IPS DF 6.9 (cell line): ENCODE data around the gene DNAJC10.
"Not testable (repeated sequence)": the region's sequence is repeated elsewhere in the genome, so short reads cannot be mapped to it uniquely, and the experiment has no call there.

ENCODE experiments used
- DNase-seq: peaks from one replicate; pipeline ENCODE4 v3.0.0-alpha.2; 2013; ENCODE audit warnings: low read depth, low spot score
- H3K27ac ChIP-seq: one replicate; pipeline ENCODE4 v1.5.1; 2013; ENCODE audit warnings: low read length, control low read depth
- H3K27me3 ChIP-seq: 2 replicates; pipeline ENCODE4 v1.6.1; 2013; ENCODE audit warnings: mild to moderate bottlenecking, low read length; ENCODE audit not compliant: control insufficient read depth, insufficient read depth
- H3K36me3 ChIP-seq: 2 replicates; pipeline ENCODE4 v1.6.1; 2013; ENCODE audit warnings: low read length; ENCODE audit not compliant: control insufficient read depth, insufficient read depth
- H3K4me1 ChIP-seq: 2 replicates; pipeline ENCODE4 v1.6.1; 2013; ENCODE audit warnings: low read length; ENCODE audit not compliant: control insufficient read depth, insufficient read depth
- H3K4me3 ChIP-seq: 2 replicates; pipeline ENCODE4 v1.5.1; 2013; ENCODE audit warnings: mild to moderate bottlenecking, low read length
- H3K9me3 ChIP-seq: 2 replicates; pipeline ENCODE4 v1.6.1; 2013; ENCODE audit warnings: low read length, inconsistent platforms; ENCODE audit not compliant: control insufficient read depth, insufficient read depth
- WGBS: extraction: QIAGEN DNeasy Blood & Tissue Kit; methylation state at CpG from one replicate; pipeline ENCODE4 v1.1.7; 2013; ENCODE audit warnings: mixed read lengths, missing lambda C conversion rate; ENCODE audit not compliant: insufficient read length, insufficient coverage; 5-methylcytosine and 5-hydroxymethylcytosine counted together

DNAJC10 gene

GRCh38 chr2:182745061-182745460 lies 29.0 kb downstream of the DNAJC10 start:
- Histone ChIP-seq H3K27me3 (no peaks in the 10 kb centered on the region), H3K9me3 (no peaks in the 10 kb centered on the region), H3K27ac (no peak overlapping the region), H3K4me3 (no peak overlapping the region), H3K4me1 (no peaks in the 10 kb centered on the region), H3K36me3 (peaks cover 8% of the 10 kb centered on the region; the same call in 1 of the 2 replicates)
- no CpG with 5 or more reads among the region's 2 CpGs for WGBS
- DNase-seq = no peak

DNA sequence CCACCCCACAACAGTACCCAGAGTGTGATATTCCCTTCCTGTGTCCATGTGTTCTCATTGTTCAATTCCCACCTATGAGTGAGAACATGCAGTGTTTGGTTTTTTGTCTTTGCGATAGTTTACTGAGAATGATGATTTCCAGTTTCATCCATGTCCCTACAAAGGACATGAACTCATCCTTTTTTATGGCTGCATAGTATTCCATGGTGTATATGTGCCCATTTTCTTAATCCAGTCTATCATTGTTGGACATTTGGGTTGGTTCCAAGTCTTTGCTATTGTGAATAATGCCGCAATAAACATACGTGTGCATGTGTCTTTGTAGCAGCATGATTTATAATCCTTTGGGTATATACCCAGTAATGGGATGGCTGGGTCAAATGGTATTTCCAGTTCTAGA lies 29.8 kb downstream of the DNAJC10 start:
- H3K9me3 ChIP-seq, DNase-seq, H3K36me3 ChIP-seq, H3K4me3 ChIP-seq, H3K4me1 ChIP-seq, H3K27me3 ChIP-seq, H3K27ac ChIP-seq: not testable (repeated sequence)
- WGBS = no CpG with 5 or more reads among the region's 3 CpGs

DNA sequence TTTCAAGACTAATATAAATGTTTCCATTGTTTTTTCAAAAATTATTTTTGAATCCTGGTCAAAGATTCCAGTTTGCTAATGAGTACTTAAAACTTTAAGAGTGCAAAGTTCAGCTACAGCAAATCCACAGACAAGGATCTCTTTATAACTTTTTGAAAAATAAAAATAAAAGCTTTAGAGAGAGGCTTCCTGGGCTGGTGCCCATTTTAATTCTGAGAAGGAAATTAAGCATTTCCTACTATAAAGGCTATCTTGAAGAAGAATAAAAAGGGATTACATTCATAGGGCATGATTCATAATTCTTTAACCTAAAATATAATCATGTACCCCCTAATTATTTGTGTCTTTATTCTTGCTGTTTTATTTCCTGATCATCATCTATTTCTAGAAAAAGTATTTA lies 38.2 kb downstream of the DNAJC10 start:
- no peak for DNase-seq
- peaks cover 5% of the 10 kb centered on the region; the same call in 1 of the 2 replicates for H3K36me3 ChIP-seq
- H3K9me3 ChIP-seq = no peaks in the 10 kb centered on the region
- no peaks in the 10 kb centered on the region for H3K27me3 ChIP-seq
- H3K4me1 ChIP-seq = no peaks in the 10 kb centered on the region
- H3K27ac ChIP-seq = no peak overlapping the region
- H3K4me3 ChIP-seq = no peak overlapping the region

- no peaks in the 10 kb centered on the region for H3K9me3 ChIP-seq
- no peak overlapping the region for H3K4me3 ChIP-seq
- H3K27me3 ChIP-seq = no peaks in the 10 kb centered on the region
- peaks cover 7% of the 10 kb centered on the region; the same call in 1 of the 2 replicates for H3K36me3 ChIP-seq
- DNase-seq = no peak
- H3K4me1 ChIP-seq = no peaks in the 10 kb centered on the region
- no peak overlapping the region for H3K27ac ChIP-seq
- WGBS = no CpG with 5 or more reads among the region's 1 CpG
Observed at GRCh38 chr2:182758379-182758778, 42.3 kb downstream of the DNAJC10 start.

DNA sequence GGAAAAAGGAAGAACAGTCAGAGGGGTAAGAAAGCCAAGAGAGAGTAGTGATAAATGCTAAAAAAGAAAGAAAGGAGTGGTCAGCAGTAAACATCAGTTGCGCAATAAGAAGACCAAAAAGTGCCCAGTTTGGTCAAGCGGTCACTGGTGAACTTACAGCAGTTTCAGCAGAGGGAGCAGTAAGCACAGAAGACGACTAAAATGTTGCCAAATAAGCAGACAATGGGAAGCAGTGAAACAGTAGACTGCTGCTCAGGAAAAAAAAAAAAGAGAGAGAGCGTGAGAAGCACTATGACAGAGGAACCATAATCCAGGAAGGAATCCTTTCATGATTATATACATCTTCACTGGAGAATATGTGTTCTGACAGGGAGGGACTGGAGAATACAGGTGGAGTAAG lies 45.8 kb downstream of the DNAJC10 start:
- DNase-seq = no peak
- Histone ChIP-seq H3K9me3 (no peaks in the 10 kb centered on the region), H3K36me3 (peaks cover 9% of the 10 kb centered on the region; the same call in 1 of the 2 replicates), H3K4me1 (no peaks in the 10 kb centered on the region), H3K4me3 (no peak overlapping the region), H3K27ac (no peak overlapping the region), H3K27me3 (no peaks in the 10 kb centered on the region)
- no CpG with 5 or more reads among the region's 4 CpGs for WGBS

GRCh38 chr2:182763311-182763912 lies 47.4 kb downstream of the DNAJC10 start:
- Histone ChIP-seq H3K9me3 (no peaks in the 10 kb centered on the region), H3K4me3 (no peak overlapping the region), H3K36me3 (peaks cover 5% of the 10 kb centered on the region; the same call in 1 of the 2 replicates), H3K27me3 (no peaks in the 10 kb centered on the region), H3K4me1 (no peaks in the 10 kb centered on the region), H3K27ac (no peak overlapping the region)
- WGBS = no CpG with 5 or more reads among the region's 11 CpGs
- DNase-seq = no peak

DNA sequence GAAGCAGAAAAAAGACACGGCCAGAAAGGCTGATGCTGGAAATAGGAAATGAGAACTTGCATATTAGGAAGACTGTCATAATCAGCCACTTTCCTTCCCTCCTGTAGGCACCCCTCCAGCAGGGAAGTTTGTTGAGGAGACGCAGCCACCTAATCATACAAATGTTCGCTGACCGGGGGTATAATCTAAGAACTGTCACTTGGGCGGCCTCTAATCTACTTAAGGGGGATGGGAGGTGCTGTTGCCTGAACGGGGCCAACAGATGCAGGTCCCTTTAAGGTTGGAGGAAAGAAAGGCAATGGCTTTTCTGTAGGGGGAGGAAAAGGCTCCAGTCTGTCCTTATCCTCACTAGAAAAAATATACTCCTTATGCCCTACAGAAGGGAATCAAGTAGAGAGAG lies 50.6 kb downstream of the DNAJC10 start:
- no peak for DNase-seq
- WGBS = no CpG with 5 or more reads among the region's 6 CpGs
- peaks cover 4% of the 10 kb centered on the region; the same call in 1 of the 2 replicates for H3K36me3 ChIP-seq
- no peak overlapping the region for H3K27ac ChIP-seq
- no peaks in the 10 kb centered on the region for H3K4me1 ChIP-seq
- no peaks in the 10 kb centered on the region for H3K27me3 ChIP-seq
- no peak overlapping the region for H3K4me3 ChIP-seq
- H3K9me3 ChIP-seq = no peaks in the 10 kb centered on the region

GRCh38 chr2:182767578-182767977 lies 51.5 kb downstream of the DNAJC10 start:
- WGBS = no CpG with 5 or more reads among the region's 7 CpGs
- no peak overlapping the region for H3K4me3 ChIP-seq
- no peak overlapping the region for H3K27ac ChIP-seq
- H3K36me3 ChIP-seq = peaks cover 4% of the 10 kb centered on the region; the same call in 1 of the 2 replicates
- DNase-seq = no peak
- H3K27me3 ChIP-seq = no peaks in the 10 kb centered on the region
- no peaks in the 10 kb centered on the region for H3K4me1 ChIP-seq
- H3K9me3 ChIP-seq = no peaks in the 10 kb centered on the region

DNA sequence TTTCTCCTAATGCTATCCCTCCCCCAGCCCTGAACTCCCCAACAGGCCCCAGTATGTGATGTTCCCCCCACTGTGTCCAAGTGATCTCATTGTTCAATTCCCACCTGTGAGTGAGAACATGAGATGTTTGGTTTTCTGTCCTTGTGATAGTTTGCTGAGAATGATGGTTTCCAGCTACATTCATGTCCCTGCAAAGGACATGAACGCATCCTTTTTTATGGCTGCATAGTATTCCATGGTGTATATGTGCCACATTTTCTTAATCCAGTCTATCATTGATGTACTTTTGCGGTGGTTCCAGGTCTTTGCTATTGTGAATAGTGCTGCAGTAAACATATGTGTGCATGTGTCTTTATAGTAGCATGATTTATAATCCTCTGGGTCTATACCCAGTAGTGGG lies 52.9 kb downstream of the DNAJC10 start:
- DNase-seq, H3K27ac ChIP-seq, H3K36me3 ChIP-seq, H3K4me3 ChIP-seq, H3K9me3 ChIP-seq, H3K27me3 ChIP-seq, H3K4me1 ChIP-seq: not testable (repeated sequence)
- no CpG with 5 or more reads among the region's 2 CpGs for WGBS

GRCh38 chr2:182779323-182779722 lies 63.3 kb downstream of the DNAJC10 start:
- WGBS = no CpG with 5 or more reads among the region's 1 CpG
- no peak overlapping the region for H3K4me3 ChIP-seq
- no peaks in the 10 kb centered on the region for H3K9me3 ChIP-seq
- no peaks in the 10 kb centered on the region for H3K27me3 ChIP-seq
- no peaks in the 10 kb centered on the region for H3K36me3 ChIP-seq
- no peak overlapping the region for H3K27ac ChIP-seq
- peaks cover 2% of the 10 kb centered on the region; the same call in 1 of the 2 replicates for H3K4me1 ChIP-seq
- DNase-seq = no peak

- not testable (repeated sequence) for H3K9me3 ChIP-seq, H3K4me3 ChIP-seq, H3K27ac ChIP-seq, H3K36me3 ChIP-seq, DNase-seq, H3K27me3 ChIP-seq, H3K4me1 ChIP-seq
- no CpG with 5 or more reads among the region's 8 CpGs for WGBS
Observed at GRCh38 chr2:182781099-182781498, 65.0 kb downstream of the DNAJC10 start.
